SJSA1 (cell line): ENCODE results near the gene ZNF490. TPM values are rescaled to one million over a fixed set of nuclear protein-coding genes. Genes with fewer than 3 reads are reported as not detected.
"Not testable (repeated sequence)": the region's sequence is repeated elsewhere in the genome, so short reads cannot be mapped to it uniquely, and the experiment has no call there.

Source experiments
- DNase-seq, 2 experiments: peaks; one replicate each; pipeline ENCODE4 v3.0.0-alpha.2; 2015 to 2020; ENCODE audit warnings: low spot score in 2 of 2, low read depth in 1 of 2
- H3K27ac ChIP-seq: fragments of 250-450 bp; sonication (Bioruptor Pico); 2 replicates; pipeline ENCODE4 v1.5.1; 2020; ENCODE audit warnings: mild to moderate bottlenecking, moderate library complexity
- H3K27me3 ChIP-seq: fragments of 250-450 bp; sonication (Bioruptor Pico); replicated peaks from 2 replicates; pipeline ENCODE4 v1.5.1; 2020; ENCODE audit warnings: mild to moderate bottlenecking, moderate library complexity
- H3K36me3 ChIP-seq: fragments of 250-450 bp; sonication (Bioruptor Pico); 2 replicates; pipeline ENCODE4 v1.5.1; 2020; ENCODE audit warnings: mild to moderate bottlenecking
- H3K4me1 ChIP-seq: fragments of 250-450 bp; sonication (Bioruptor Pico); replicated peaks from 2 replicates; pipeline ENCODE4 v1.6.1; 2021; ENCODE audit warnings: mild to moderate bottlenecking
- H3K4me3 ChIP-seq: fragments of 250-450 bp; sonication (Bioruptor Pico); 2 replicates; pipeline ENCODE4 v1.5.1; 2020; ENCODE audit warnings: mild to moderate bottlenecking
- H3K9me3 ChIP-seq: fragments of 250-450 bp; sonication (Bioruptor Pico); replicated peaks from 2 replicates; pipeline ENCODE4 v1.5.1; 2020; ENCODE audit warnings: mild to moderate bottlenecking
- total RNA-seq: library from RNA; depleted of rRNA; stranded (reverse); fragments of >200 nt; shearing (Covaris generic); gene quantifications from 2 replicates; pipeline ENCODE4 v1.2.3, GENCODE V29; 2014; rRNA removed

Gene ZNF490
- 2.1 and 2.4 TPM in 2 replicates for total RNA-seq

DNA sequence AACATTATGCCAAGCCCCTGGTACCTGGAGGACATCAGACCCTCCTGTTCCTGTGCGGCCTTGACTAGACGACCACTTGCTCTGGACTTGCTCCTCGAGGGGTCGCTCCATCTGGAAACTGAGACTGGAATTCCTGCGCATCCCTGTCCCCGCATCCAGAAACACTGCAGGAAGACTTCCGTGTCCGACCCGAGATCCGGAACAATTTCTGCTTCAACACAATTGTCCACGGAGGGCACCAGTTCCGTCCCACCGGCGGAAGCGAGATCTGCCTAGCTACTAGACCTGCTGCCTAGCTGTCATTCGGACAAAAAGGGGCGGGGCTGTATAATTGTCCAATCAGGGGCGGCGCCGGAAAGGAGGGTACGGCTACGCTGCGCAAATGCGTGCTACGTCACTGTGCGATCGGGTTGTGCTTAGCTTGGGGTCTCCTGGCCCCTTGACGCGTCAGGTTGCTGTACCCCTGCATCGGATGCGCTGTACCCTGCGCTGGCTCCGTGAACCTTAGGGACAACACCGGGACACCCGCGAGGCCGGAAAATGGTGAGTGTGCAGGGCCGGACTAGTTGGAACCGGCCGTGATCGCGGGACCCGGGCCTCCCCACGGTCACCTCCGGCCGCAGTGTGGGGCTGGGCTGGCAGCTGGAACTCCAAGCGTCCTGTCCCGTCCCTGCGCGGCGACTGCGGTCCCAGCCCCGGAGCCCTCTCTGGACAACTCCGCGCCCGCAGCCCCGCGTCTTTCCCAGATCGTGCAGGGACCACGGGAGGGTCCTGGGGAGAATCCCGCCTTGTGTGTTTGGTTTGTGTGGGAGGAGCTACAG is at the start of gene ZNF490, which contains the start of gene ZNF791:
ZNF490 (minus strand) TSS at position 274 of the 821 bp plus-strand sequence; CDS start at position 141, 133 bp downstream.
ZNF791 (plus strand) TSS at position 381 of the 821 bp plus-strand sequence; CDS start at position 541, 160 bp downstream.
- Histone ChIP-seq H3K36me3 (peaks cover 42% of the 10 kb centered on the region), H3K4me3 (peak within 1 kb of the TSS; percentile 80), H3K4me1 (no peaks in the 10 kb centered on the region), H3K27me3 (no peaks in the 10 kb centered on the region), H3K9me3 (no peaks in the 10 kb centered on the region), H3K27ac (peak within 1 kb of the TSS; percentile 67)
- peak; percentile 93 to 99 for DNase-seq

DNA sequence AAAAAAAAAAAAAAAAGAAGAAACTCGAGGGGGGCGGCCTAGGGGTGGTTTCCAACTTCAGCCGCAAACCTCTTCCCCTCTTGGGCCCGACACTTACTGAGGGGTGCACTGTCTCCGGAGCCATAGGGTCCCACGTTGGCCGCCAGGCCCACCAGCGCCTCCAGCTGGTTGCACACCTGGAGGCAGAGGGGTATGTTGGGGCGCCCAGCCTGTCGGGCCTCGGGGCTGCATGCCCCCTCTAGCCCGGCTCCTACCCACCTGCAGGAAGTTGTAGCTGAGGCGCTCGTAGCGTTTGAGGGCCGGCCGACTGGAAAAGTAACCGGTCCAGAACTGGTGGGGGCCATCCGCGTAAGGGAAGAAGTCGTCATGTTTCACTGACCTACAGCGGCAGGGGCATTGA is 47.4 kb upstream of the ZNF490 start:
- H3K36me3 ChIP-seq: peaks cover 48% of the 10 kb centered on the region
- no peaks in the 10 kb centered on the region for H3K4me1 ChIP-seq
- no peak overlapping the region for H3K4me3 ChIP-seq
- no peak for DNase-seq
- H3K27ac ChIP-seq: no peak overlapping the region
- H3K27me3 ChIP-seq: no peaks in the 10 kb centered on the region
- no peaks in the 10 kb centered on the region for H3K9me3 ChIP-seq

DNA sequence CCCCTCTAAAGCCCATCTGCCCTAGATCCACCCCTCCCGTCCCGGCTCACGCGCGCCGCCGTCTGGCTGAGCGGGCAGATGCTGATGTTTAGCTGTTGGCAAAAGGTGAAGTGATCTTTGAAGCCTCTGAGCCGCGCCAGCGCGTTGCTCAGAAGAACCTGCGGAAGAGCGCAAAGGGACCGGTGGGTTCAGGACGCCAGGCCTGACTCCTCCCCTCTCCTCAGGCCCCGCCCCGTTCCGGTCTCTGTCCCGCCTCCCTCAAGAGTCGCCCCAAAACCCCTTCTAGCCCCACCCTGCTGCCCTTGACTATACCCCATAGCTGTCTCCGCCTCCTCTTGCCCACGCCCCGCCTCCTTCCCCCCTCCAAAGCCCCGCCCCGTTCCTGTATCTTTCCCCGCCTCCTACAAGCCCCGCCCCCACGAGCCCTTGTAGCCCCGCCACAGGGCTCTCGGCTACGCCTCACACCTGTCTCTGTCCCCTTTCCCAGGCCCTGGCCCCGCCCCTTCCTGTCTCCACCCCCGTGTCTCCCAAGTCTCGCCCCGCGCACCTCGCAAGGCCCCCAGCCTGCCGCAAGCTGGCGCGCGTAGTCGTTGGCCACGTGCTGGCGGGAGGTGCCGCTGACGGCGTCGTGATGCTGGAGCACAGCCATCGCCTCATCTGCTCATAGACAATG is 46.4 kb upstream of the ZNF490 start:
- no peak overlapping the region for H3K27ac ChIP-seq
- no peaks in the 10 kb centered on the region for H3K27me3 ChIP-seq
- no peaks in the 10 kb centered on the region for H3K9me3 ChIP-seq
- H3K36me3 ChIP-seq: peaks cover 45% of the 10 kb centered on the region
- H3K4me3 ChIP-seq: no peak overlapping the region
- no peaks in the 10 kb centered on the region for H3K4me1 ChIP-seq
- no peak for DNase-seq

DNA sequence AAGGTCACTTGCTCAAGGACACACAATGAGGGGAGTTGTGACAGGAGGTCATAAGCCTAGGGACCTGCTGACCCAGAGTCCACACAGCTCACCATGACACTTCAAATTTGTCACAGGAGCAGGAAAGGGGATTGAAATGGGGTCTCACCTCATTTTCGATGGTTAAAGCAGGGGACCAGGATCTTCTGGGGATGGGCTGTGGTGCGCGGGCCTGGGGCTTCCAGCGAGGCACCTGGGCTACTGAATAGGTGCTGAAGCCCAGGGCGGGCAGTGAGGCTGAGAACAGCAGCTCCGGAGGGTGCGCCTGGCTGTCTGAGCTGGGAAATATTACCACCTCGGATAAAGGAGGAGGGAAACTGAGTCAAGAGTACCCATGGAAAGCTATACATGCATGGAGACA is 44.9 kb upstream of the ZNF490 start:
- peaks cover 35% of the 10 kb centered on the region for H3K36me3 ChIP-seq
- H3K4me3 ChIP-seq: no peak overlapping the region
- H3K27me3 ChIP-seq: no peaks in the 10 kb centered on the region
- no peaks in the 10 kb centered on the region for H3K4me1 ChIP-seq
- no peaks in the 10 kb centered on the region for H3K9me3 ChIP-seq
- DNase-seq: no peak
- H3K27ac ChIP-seq: no peak overlapping the region

DNA sequence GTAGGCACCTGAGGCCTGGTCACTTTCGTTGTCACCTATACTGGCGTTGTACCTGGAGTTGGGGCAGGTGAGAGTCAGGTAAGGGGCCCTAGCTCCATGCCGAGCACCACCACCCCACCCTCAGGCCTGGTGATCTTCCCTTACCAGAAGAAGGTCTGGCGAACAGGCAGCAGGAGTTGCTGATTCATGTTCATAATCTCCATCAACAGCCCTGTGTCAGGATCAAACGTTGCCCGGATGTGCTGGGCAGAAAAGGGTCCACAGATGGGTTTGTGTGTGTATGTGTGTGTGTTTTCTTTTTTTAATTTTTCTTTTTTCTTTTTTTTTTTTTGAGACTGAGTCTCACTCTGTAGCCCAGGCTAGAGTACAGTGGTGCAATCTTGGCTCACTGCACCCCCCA is 41.6 kb upstream of the ZNF490 start:
- Histone ChIP-seq H3K4me1 (no peaks in the 10 kb centered on the region), H3K27me3 (no peaks in the 10 kb centered on the region), H3K27ac (no peak overlapping the region), H3K36me3 (peaks cover 19% of the 10 kb centered on the region), H3K9me3 (peaks cover 4% of the 10 kb centered on the region), H3K4me3 (no peak overlapping the region)
- no peak for DNase-seq

DNA sequence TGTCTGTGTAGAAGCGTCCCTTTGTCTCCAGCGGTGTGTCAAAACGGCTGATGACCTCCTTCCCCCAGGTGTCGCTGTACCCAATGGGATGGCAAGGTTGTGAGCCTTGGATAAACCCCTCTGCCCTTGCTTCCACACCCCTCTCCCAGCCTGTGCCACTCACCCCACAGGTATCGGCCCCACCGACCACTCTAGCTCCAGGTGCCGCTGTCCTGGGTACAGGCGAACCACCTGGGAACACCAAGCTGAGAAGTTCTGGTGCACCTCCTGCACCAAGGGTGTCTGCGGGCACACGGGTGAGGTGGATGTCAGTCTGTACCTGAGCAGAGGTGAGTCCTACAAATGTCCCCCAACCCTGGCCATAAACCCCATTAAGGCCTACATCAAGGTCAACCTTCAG is 39.3 kb upstream of the ZNF490 start:
- DNase-seq: no peak
- no peaks in the 10 kb centered on the region for H3K4me1 ChIP-seq
- no peaks in the 10 kb centered on the region for H3K27me3 ChIP-seq
- H3K4me3 ChIP-seq: no peak overlapping the region
- H3K27ac ChIP-seq: no peak overlapping the region
- peaks cover 4% of the 10 kb centered on the region for H3K9me3 ChIP-seq
- H3K36me3 ChIP-seq: peaks cover 2% of the 10 kb centered on the region; the same call in 1 of the 2 replicates

DNA sequence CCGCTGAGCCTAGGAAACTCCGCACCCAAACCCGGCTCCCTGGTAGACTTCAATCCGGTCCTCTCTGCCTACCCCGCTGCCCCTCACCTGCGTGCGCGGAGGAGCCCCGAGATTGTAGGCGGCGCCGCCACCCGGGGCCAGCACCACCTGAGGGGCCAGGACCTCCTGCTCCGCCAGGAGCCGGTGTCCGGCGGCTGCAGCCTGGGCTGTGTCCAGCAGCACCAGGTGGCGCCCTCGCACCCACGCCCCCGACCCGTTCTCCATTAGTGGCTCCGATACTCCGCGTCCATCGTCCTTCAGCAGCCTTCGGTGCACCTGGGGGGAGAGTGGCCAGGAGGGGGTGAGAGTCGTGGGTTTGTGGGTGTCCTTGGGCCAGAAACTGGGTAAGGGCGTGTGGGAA is 37.5 kb upstream of the ZNF490 start:
- no peaks in the 10 kb centered on the region for H3K27me3 ChIP-seq
- no peak for DNase-seq
- H3K9me3 ChIP-seq: peaks cover 4% of the 10 kb centered on the region
- 0 out of 2 replicates have a peak, but pooled peaks cover 2% of the 10 kb centered on the region for H3K36me3 ChIP-seq
- no peak overlapping the region for H3K27ac ChIP-seq
- H3K4me1 ChIP-seq: no peaks in the 10 kb centered on the region
- H3K4me3 ChIP-seq: no peak overlapping the region

DNA sequence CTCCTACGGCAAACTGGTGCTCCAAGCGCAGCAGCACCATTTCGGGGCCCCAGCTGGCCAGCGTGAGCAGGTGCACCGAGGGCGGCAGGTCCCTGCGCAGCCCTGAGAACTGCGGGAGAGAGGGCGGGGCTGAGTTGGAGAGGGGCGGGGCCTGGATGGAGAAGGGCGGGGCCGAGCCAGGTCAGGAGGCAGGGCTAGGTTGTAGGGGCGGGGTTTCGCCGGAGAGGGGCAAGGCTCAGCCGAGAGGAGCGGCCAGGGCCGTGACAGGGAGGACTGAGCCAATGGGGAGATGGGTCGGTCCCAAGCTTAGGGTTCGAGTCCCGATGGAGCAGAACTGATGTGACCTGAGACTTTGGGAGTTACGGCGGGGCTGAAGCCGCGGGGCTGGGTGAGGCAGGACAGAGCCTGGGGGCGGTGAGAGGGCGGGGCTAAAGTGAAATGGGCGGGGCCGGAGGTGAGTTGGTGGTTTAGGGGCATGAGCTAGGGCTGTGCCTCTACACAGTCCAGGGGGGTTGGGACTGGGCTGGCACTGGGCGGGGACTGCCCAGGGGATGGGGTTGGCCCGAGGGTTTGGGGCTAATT is 37.0 kb upstream of the ZNF490 start:
- H3K4me3 ChIP-seq: no peak overlapping the region

DNA sequence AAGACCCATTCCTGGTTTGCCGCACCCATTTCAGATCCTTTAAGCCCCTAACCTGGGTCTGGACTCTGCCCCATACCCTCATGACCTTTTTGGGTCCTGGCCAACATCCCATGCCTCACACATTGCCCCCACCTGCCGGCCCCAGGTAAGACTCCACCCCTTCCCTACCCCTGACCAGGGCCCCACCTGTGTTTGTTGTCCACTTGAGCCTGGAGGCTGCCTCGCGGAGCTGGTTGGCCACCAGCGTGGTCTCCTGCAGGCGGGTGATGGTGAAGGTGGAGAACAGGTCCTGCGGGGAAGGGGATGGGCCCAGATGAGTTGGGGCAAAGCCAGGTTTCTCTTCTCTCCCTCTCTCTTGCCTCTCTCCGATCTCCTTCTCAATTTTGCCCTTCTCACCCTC is 36.4 kb upstream of the ZNF490 start:
- no peak for DNase-seq
- 0 out of 2 replicates have a peak, but pooled peaks cover under 1% of the 10 kb centered on the region for H3K36me3 ChIP-seq
- H3K4me3 ChIP-seq: no peak overlapping the region
- no peak overlapping the region for H3K27ac ChIP-seq
- H3K4me1 ChIP-seq: no peaks in the 10 kb centered on the region
- no peaks in the 10 kb centered on the region for H3K27me3 ChIP-seq
- peaks cover 4% of the 10 kb centered on the region for H3K9me3 ChIP-seq

More for the DNA sequence above, 37.0 kb upstream of the ZNF490 start:
- Histone ChIP-seq H3K4me1 (no peaks in the 10 kb centered on the region), H3K27me3 (no peaks in the 10 kb centered on the region), H3K27ac (no peak overlapping the region), H3K9me3 (peaks cover 4% of the 10 kb centered on the region), H3K36me3 (0 out of 2 replicates have a peak, but pooled peaks cover 2% of the 10 kb centered on the region)
- no peak for DNase-seq

DNA sequence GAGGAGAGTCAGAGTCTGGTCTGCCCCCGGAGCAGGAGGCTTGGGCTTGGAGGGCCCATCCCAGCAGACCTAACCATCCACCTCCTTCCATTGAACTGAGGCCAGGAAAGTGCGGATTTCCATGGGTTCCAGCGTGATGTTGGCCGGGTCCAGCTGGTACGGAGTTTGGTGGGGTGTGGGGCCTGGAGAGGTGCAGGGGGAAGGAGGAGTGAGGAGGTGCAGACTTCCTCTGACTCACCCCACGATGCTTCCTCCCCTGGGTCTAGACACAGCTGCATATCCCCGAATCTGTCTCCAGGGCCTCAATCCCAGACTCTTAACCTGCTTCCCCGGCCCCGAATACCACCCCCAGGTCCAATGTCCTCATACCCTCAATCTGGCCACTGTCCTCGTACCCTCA is 35.9 kb upstream of the ZNF490 start:
- peaks cover 4% of the 10 kb centered on the region for H3K9me3 ChIP-seq
- H3K36me3 ChIP-seq: no peaks in the 10 kb centered on the region
- no peaks in the 10 kb centered on the region for H3K27me3 ChIP-seq
- H3K4me3 ChIP-seq: no peak overlapping the region
- DNase-seq: no peak
- no peak overlapping the region for H3K27ac ChIP-seq
- H3K4me1 ChIP-seq: no peaks in the 10 kb centered on the region

DNA sequence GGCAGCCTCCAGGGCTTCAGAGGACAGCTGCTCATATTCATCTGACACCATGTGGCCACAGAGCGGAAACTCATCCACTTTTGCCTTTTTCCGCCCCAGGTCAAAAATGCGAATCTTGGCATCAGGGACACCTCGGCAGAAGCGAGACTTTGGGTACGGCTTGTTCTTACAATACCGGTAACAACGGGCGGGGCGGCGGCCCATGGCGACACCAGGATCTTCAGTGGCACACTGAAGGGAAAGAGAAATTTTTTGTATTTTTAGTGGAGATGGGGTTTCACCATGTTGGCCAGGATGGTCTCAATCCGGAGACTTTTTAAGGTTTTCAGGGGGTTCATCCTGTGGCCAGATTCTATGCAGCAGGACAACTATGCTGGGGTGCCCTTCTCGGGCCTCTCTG is 33.1 kb upstream of the ZNF490 start:
- H3K27ac ChIP-seq, H3K36me3 ChIP-seq, DNase-seq, H3K4me1 ChIP-seq, H3K4me3 ChIP-seq, H3K27me3 ChIP-seq, H3K9me3 ChIP-seq: not testable (repeated sequence)

DNA sequence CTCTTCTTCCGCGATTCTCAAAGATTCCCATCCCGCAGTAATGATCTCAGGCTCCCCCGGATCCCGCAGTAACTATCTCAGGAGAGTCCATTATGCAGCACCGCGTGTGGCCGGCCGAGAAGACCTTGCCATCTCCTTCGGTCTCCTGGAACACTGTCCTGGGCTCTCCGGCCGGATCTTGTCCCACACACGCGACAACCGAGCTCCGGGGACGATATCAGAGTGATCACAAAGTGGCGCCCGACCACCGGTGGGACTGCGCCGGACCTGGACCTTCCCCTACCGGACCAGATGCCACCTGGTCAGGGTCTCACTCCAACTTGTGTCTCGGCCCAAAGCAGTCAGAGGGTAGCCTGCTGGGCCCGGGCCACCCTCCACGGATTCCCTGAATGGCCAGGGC is 31.9 kb upstream of the ZNF490 start:
- Histone ChIP-seq H3K27me3 (no peaks in the 10 kb centered on the region), H3K27ac (no peak overlapping the region), H3K4me1 (peaks cover 7% of the 10 kb centered on the region; the same call in 1 of the 2 replicates), H3K9me3 (peaks cover 3% of the 10 kb centered on the region), H3K4me3 (no peak overlapping the region), H3K36me3 (no peaks in the 10 kb centered on the region)
- no peak for DNase-seq

DNA sequence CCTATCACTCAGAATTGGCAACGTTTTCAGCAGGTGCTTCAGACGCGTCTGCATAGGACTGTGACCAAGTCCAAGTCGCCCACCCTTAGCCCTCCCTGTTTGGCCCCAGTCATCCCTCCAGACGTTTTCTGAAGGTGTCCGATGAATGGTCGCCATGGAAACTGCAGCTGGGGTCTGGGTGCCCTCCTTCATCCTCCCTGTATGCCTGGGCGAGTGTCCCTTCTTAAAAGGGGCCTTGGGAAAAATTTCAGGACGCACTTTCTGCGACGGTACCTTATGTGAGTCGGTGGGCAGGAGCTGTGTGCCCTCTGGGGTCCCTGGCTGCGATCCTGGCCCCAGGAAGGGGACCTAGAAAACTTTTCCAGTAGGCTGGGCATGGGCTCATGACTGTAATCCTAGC is 30.8 kb upstream of the ZNF490 start:
- no peak overlapping the region for H3K27ac ChIP-seq
- H3K9me3 ChIP-seq: peaks cover 3% of the 10 kb centered on the region
- peaks cover 7% of the 10 kb centered on the region; the same call in 1 of the 2 replicates for H3K4me1 ChIP-seq
- no peak for DNase-seq
- no peak overlapping the region for H3K4me3 ChIP-seq
- H3K36me3 ChIP-seq: no peaks in the 10 kb centered on the region
- no peaks in the 10 kb centered on the region for H3K27me3 ChIP-seq
